GM21390 (cell line): Measurements from ENCODE around the gene MYOZ1.

Experiments
- ATAC-seq: cut with Tn5 transposase; IDR thresholded peaks from one replicate; pipeline ENCODE4 v1.9.1; 2021; ENCODE audit not compliant: unreplicated experiment

Gene MYOZ1

DNA sequence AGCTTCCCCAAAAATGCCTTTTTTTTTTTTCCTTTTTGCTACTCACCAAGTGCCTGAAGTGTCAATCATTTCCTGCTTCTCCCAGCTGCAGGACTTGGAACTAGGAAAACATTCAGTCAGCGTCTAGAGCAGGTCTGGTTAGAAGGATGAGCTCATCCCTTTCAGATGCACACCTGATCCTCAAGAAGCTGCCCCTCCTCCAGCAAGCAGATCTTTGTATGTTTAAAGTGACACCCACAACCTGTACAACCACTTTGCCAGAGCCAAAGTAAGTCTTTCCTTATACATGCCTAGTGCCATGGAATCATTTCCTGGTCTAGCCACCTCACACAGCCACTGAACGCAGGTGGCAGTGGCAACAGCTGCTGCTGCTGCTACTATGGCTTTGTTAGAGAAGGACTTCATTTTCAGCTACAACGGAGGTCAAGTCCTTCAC is 39.8 kb downstream of the MYOZ1 start:
- ATAC-seq, result no peak

DNA sequence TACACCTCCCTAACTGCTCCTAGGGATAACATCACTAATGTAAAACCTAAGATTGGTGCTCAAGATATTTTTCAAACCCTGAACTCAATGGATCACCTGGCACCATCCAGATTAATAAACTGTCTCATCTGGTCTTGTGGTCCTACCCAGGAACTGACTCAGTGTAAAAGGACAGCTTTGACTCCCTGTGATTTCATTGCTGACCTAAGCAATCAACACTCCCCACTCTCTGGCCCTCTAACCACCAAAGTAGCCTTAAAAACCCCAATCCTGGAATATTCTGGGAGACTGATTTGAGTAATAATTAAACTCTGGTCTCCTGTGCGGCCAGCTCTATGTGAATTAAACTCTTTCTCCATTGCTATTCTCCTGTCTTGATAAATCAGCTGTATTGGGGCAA is 43.9 kb downstream of the MYOZ1 start:
- no peak for ATAC-seq

DNA sequence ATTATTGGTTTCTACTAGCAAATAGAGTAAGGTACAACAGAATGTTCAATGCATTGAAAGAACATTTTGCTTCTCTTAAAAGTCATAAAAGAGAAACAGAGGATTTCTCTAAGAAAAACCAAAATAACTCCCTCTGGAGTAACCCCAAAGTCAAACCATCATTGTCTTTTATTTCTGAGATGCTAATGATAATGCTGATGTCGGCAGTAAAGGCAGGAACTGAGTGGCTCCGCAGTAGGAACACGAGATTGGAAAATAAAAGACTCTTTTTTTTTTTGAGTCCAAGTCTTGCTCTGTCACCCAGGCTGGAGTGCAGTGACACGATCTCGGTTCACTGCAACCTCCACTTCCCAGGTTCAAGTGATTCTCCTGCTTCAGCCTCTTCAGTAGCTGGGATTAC is 47.5 kb downstream of the MYOZ1 start:
- ATAC-seq, result no peak

DNA sequence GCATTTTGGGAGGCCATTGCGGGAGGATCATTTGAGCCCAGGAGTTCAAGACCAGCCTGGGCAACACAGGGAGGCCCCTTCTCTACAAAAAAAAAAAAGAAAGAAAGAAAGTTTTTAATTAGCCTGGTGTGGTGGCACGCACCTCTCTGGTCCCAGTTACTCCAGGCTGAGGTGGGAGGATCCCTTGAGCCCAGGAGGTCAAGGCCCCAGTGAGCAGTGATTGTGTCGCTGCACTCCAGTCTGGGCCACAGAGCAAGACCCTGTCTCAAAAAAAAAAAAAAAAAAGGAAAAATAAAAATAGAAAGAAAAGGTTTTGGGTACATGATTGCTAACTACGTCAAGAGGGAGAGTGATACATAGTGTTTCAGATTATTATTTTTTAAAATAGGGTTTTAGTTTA is 48.2 kb downstream of the MYOZ1 start:
- no peak for ATAC-seq

DNA sequence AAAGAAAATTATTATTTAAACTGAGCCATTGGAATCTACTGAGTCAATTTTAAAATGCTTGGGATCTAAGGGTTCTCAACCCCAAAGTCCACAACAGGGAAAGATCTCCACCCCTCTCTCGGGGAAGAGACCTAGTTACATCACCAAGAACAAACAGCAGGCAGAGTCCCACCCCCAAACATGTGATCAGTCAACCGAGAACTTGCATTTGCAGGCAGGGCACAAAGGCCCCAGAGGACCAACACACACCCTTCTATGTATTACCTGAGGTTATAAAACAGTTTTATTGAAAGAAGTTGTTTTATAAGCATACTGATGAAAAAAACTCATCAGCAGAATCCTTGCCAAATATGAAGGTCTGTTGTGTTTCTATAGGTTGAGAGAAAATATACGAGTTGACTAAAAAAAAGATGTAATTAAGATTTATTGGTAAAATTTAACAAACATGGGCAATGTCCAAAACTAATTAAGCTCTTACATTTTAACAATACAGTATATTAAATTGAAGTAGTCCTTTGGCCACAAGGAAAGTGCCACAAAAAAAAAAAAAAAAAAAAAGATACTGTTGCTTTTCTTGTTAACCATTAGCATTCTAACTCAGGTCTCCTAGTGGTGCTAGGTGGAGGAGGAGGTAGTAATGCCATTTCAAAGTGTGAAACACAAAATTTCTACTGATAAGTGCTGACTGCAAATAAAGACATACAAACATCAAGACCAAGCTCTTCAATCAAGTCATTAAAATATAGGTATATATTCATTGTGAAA is 49.2 kb downstream of the MYOZ1 start:
- no peak for ATAC-seq

DNA sequence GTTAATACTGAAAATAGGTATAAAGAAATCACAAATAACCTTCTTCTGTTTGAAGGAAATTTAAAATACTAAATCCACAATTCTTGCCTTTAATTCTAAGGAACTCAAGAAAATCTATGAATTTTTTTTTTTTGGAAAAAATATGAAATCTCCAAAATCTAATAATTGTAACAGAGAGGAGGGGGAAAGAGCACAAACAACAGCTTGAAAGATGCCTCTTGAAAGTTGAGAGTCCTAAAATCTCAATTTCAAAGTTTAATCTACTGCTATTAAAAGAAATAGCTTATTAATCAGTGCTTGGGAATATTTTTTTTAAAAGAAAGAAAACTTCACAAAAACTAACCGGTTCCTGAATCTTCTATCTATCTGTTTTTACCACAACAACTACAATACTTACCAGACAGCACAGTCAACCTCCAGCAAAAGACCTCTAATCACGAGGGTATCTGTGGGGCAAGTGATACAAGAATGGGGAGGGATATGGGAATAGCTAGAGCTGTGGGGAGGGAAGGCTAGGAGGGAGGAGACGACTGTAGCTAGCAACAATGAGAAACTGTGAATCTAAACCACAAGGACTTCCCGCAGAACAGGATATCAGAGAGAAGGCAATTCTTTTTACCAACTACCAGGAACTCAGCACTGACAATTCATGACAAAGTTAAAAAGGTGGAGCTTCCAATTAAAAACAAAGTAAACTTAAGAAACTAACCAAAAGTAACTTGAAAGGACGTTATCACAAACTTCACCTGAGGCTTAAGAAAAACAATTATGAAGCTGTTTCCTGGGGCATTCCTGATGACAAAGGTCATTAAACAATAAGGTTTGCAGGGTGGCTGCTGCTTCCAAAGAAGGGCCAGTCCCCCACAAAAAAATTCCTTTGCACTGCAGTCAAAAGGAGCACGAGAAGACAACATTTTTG is 50.1 kb downstream of the MYOZ1 start, which contains the start of gene USP54:
TSS of gene USP54 (minus strand) at position 462 of the 919 bp plus-strand sequence. CDS start 15,684 bp downstream, outside the sequence.
- ATAC-seq, result no peak

DNA sequence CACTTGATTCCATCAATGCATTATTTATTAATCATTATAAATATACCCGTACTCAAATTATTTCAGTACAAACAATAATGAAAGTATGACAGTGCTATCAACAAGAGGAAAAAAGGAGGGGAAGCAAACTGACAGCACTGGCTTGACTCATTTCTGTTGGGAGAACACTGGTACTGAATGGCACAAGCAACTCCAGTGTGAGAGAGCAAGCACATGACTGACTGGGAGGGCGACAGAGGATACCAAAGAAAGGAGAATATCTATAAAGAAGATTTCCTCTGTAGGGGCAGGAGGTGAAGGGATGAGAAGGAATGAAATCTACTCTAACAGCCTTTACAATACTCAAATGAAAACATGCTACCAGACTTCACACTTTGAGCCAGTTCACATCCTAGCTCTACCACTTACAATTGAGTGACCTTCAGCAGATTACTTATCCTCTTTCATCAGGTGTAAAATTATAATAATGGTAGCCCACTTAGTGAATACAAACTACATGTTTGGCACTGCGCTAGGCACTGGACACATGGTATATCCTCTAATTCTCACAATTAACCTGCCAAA is 51.6 kb downstream of the MYOZ1 start:
- ATAC-seq, result no peak

DNA sequence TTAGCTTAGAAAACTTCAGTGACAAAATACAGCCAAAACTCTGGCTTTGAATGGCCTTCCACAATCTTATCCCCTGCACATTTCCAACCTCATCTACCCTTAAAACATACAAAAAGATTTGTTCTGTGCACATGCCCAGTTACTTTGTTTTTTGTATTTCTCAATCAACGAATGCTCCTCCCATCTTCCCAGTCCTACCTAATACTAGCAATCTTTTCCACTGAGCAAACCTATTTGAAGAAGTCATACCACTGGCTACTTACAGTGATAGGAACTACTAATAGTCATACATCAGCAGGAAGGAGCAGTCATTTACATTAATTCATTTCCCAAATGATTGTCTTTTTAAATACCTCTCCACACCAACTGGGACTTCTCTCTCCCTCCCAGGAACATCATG is 52.6 kb downstream of the MYOZ1 start:
- ATAC-seq, result no peak

DNA sequence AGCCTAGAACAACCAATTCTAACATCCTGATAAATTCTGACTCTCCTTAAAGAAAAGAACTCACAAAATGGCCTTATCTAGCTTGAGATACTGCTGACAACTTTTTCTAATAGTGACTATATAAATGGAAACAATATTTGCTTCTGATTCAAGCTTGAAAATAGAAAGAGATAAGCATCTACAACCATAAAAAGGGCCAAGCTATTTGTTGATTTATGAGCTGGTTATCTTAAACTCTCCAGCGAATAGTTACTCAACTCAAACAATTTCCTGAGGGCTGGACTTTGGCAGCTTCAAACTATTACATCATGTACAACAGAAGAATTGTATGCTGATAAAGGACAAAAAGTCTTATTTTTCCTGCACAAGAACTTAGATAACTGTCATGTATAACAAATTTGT is 54.7 kb downstream of the MYOZ1 start:
- no peak for ATAC-seq

DNA sequence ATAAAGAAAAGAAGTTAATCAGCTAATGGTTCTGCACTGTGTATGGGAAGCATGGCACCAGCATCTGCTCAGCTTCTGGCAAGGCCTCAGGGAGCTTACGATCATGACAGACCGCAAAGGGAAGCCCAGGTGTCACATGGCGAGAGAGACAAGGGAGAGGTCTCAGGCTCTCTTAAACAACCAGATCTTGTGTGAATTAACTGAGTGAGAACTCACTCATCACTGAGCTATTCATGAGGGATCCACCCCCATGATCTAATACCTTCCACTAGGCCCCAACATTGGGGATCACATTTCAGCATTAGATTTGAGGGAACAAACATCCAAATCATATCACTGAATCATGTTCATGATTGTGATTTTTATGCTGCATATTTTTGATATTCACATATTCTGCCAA is 55.9 kb downstream of the MYOZ1 start:
- ATAC-seq, result no peak

DNA sequence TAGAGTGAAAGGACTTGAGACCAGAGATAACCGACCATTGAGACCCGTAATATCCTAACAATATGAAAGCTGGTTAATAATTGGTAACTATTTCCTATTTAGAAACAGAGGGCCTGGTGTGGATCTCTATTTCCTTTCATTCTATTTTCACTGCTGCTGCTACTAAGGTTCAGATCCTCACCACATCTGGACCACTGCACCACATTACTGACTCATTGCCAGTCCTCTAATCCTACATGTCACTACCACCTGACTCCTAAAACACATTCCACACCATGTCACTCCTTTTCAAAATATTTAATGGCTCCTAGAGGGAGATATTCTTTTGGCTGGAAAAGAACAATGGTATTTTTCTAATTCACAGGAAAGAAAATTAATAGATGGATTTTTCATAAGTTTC is 56.5 kb downstream of the MYOZ1 start:
- no peak for ATAC-seq

DNA sequence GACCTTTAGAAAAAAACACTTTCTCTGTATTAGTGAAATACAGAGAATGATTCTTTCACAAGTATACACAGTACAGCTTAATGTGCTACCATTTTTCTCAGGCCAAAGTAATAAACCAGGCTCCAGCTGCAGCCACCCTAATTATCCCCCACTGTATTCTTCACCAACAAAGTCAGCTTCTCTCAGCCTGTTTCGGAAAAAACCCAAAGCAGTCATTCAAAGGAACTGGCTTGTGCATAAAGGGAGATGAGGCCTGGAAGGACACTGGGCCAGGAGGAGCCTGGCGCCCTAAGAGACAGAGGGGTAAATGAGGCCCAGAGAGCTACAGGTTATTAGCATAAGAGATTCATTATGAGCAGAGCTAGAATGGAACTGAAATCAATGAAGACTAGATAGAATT is 59.4 kb downstream of the MYOZ1 start:
- no peak for ATAC-seq
